Kidney (tissue), 22 donors: ENCODE data around the gene CLC. TPM values are rescaled to one million over a fixed set of nuclear protein-coding genes. Genes with fewer than 3 reads are reported as not detected.

Experiments used
- DNase-seq, 5 donors: peaks; one replicate each; pipeline ENCODE4 v3.0.0-alpha.2; 2013 to 2020
- FAIRE-seq: peaks from 2 replicates; lab custom pipeline; 2012; peaks lifted over from hg19 to GRCh38; lab: Jason Lieb, UNC
- H3K27ac ChIP-seq, 2 donors: one replicate each; pipeline ENCODE4 v1.7.0; 2013; ENCODE audit warnings: low read depth in 2 of 2, low read length in 2 of 2, inconsistent platforms in 1 of 2
- H3K27me3 ChIP-seq: one replicate; pipeline ENCODE4 v1.7.1; 2013; ENCODE audit warnings: low read length, inconsistent platforms; ENCODE audit not compliant: control insufficient read depth, insufficient read depth
- H3K36me3 ChIP-seq, 3 donors: one replicate each; pipeline versions ENCODE4 v1.7.0 to v1.7.1; 2013; ENCODE audit warnings: low read length in 3 of 3, control low read depth in 1 of 3, inconsistent platforms in 1 of 3; ENCODE audit not compliant: insufficient read depth in 3 of 3, control insufficient read depth in 2 of 3
- H3K4me1 ChIP-seq, 3 donors: one replicate each; pipeline versions ENCODE4 v1.7.0 to v1.7.1; 2013; ENCODE audit warnings: low read length in 3 of 3, inconsistent platforms in 1 of 3, low read depth in 1 of 3; ENCODE audit not compliant: control insufficient read depth in 2 of 3, insufficient read depth in 2 of 3
- H3K4me3 ChIP-seq, 3 donors: one replicate each; pipeline versions ENCODE4 v1.7.0 to v1.8.1; 2013; ENCODE audit warnings: low read length in 3 of 3, control low read depth in 1 of 3, inconsistent platforms in 1 of 3
- H3K9ac ChIP-seq, 3 donors: one replicate each; pipeline versions ENCODE4 v1.7.0 to v1.7.1; 2013; ENCODE audit warnings: low read length in 3 of 3, control low read depth in 1 of 3, inconsistent platforms in 1 of 3
- H3K9me3 ChIP-seq, 3 donors: one replicate each; pipeline versions ENCODE4 v1.7.0 to v1.7.1; 2013; ENCODE audit warnings: low read length in 3 of 3, control low read depth in 1 of 3, inconsistent platforms in 1 of 3; ENCODE audit not compliant: control insufficient read depth in 2 of 3, insufficient read depth in 1 of 3
- CTCF ChIP-seq: IDR thresholded peaks from 3 replicates; pipeline ENCODE4 v1.5.1; 2012; ENCODE audit warnings: mild to moderate bottlenecking, moderate library complexity, borderline replicate concordance; ENCODE audit not compliant: insufficient read depth; ENCODE audit errors: extremely low read depth
- intact Hi-C: fragments of 100-400 bp; cut with DNase I; formaldehyde crosslinking; loops from one replicate; pipeline ENCODE4 v1.11.1; 2022
- long read RNA-seq, 10 donors: library from polyadenylated mRNA in 1 of 10; unstranded in 1 of 10; transcript quantifications; one replicate each; pipeline ENCODE4 v2.0.0 and lab custom pipeline, GENCODE V29; 2021 to 2026
- polyA plus RNA-seq: library from polyadenylated mRNA; stranded (reverse); fragments of 350-450 nt; fragmentation: Illumina TruSeq; extraction: RNeasy Lipid Tissue Mini Kit (QIAGEN cat#74804); gene quantifications from one replicate; pipeline ENCODE4 v1.2.3, GENCODE V29; 2014; ENCODE audit warnings: low read depth, low replicate concordance; ENCODE audit not compliant: insufficient read depth
- total RNA-seq: library from RNA; stranded (reverse); fragmentation: NEBNext Ultra II Directional; extraction: Animal tissue kit (Norgen Biotek cat#: 25700); gene quantifications from one replicate; pipeline ENCODE4 v1.2.1, GENCODE V29; 2021
- donor health status: control.
- donor health status: control.
- donor health status: control.
- donor health status: control.
- donor health status: control.
- donor health status: DM: yes; HTN: yes; CAD: no.
- donor health status: Normal renal cell carcinoma (clear cell type).

CLC gene
- not detected for total RNA-seq
- polyA plus RNA-seq = not detected
- long read RNA-seq, donor 1, partial matches to known transcripts = 0 of 2 reads
- long read RNA-seq, donor 1, other reads (novel, unspliced or antisense) = 0 of 2 reads
- long read RNA-seq, donor 2 = 0 reads
- long read RNA-seq, donor 3 = 0 reads
- long read RNA-seq, donor 4 = 0 reads
- long read RNA-seq, donor 5 = 0 reads
- long read RNA-seq, donor 6, partial matches to known transcripts = 0 of 4 reads
- long read RNA-seq, donor 6, other reads (novel, unspliced or antisense) = 0 of 4 reads
- long read RNA-seq, donor 7 = 0 reads
- long read RNA-seq, donor 8, partial matches to known transcripts = 0 of 1 reads
- long read RNA-seq, donor 8, other reads (novel, unspliced or antisense) = 0 of 1 reads
- long read RNA-seq, donor 9, partial matches to known transcripts = 0 of 2 reads
- long read RNA-seq, donor 9, other reads (novel, unspliced or antisense) = 0 of 2 reads
- long read RNA-seq, donor 10 = 0 reads

- H3K27me3 ChIP-seq = no peaks in the 10 kb centered on the region
- no peak for FAIRE-seq
- TF ChIP-seq CTCF = no peak
These were observed at the start of gene CLC for GRCh38 chr19:39737891-39738290. TSS of gene CLC (minus strand) at chr19:39738029. CDS start at chr19:39737952, 77 bp downstream.

GRCh38 chr19:39780894-39781293 lies 43.1 kb upstream of the CLC start:
- intact Hi-C loops = no loop called here
- Histone ChIP-seq H3K4me3 (no peak overlapping the region), H3K9ac (no peak overlapping the region), H3K27me3 (no peaks in the 10 kb centered on the region), H3K27ac (no peak overlapping the region), H3K4me1 (no peaks in the 10 kb centered on the region), H3K9me3 (no peaks in the 10 kb centered on the region), H3K36me3 (no peaks in the 10 kb centered on the region)
- no peak for FAIRE-seq
- TF ChIP-seq CTCF = no peak
- no peak for DNase-seq

More at GRCh38 chr19:39737891-39738290, at the start of gene CLC:
- H3K9me3 ChIP-seq = no peaks in the 10 kb centered on the region
- no peaks in the 10 kb centered on the region for H3K36me3 ChIP-seq
- no peak for DNase-seq
- no peaks in the 10 kb centered on the region for H3K4me1 ChIP-seq
- intact Hi-C loops = no loop called here
- no peak within 1 kb of the TSS for H3K9ac ChIP-seq
- H3K27ac ChIP-seq = no peak within 1 kb of the TSS
- no peak within 1 kb of the TSS for H3K4me3 ChIP-seq

GRCh38 chr19:39778763-39779162 lies 40.9 kb upstream of the CLC start, which contains the start of gene LEUTX:
TSS of gene LEUTX (plus strand) at chr19:39778854. CDS start at chr19:39778921, 67 bp downstream.
- Histone ChIP-seq H3K9ac (no peak within 1 kb of the TSS), H3K4me3 (no peak within 1 kb of the TSS), H3K27ac (no peak within 1 kb of the TSS), H3K4me1 (no peaks in the 10 kb centered on the region), H3K27me3 (no peaks in the 10 kb centered on the region), H3K9me3 (no peaks in the 10 kb centered on the region), H3K36me3 (no peaks in the 10 kb centered on the region)
- FAIRE-seq (no peak), DNase-seq (no peak)
- no peak for TF ChIP-seq CTCF
- intact Hi-C loops = no loop called here
